ENCODE data around the gene PCDHA9. TPM values are rescaled to one million over a fixed set of nuclear protein-coding genes. Genes with fewer than 3 reads are reported as not detected.
"Not testable (repeated sequence)": the region's sequence is repeated elsewhere in the genome, so short reads cannot be mapped to it uniquely, and the experiment has no call there.

PCDHA9 gene
- total RNA-seq, 1 experiment from 2014 or later = 0.22 TPM

DNA sequence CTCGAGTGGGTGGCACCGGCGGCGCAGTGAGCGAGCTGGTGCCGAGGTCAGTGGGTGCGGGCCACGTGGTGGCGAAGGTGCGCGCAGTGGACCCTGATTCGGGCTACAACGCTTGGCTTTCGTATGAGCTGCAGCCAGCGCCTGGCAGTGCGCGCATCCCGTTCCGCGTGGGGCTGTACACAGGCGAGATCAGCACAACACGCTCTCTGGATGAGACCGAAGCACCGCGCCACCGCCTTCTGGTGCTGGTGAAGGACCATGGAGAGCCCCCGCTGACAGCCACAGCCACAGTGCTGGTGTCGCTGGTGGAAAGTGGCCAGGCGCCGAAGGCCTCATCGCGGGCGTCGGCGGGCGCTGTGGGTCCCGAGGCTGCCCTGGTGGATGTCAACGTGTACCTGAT is 24.7 kb upstream of the PCDHA9 start:
- no peaks in the 10 kb centered on the region for H3F3A ChIP-seq (ENCODE audit: low read length, unreplicated experiment)
- H4K20me1 ChIP-seq (ENCODE audit: low read length) = no peaks in the 10 kb centered on the region
- no peak for TF ChIP-seq EZH2 (IDR thresholded peaks at IDR 0.05; ENCODE audit: low read length, unreplicated experiment)
- TF ChIP-seq, protein P1, sequence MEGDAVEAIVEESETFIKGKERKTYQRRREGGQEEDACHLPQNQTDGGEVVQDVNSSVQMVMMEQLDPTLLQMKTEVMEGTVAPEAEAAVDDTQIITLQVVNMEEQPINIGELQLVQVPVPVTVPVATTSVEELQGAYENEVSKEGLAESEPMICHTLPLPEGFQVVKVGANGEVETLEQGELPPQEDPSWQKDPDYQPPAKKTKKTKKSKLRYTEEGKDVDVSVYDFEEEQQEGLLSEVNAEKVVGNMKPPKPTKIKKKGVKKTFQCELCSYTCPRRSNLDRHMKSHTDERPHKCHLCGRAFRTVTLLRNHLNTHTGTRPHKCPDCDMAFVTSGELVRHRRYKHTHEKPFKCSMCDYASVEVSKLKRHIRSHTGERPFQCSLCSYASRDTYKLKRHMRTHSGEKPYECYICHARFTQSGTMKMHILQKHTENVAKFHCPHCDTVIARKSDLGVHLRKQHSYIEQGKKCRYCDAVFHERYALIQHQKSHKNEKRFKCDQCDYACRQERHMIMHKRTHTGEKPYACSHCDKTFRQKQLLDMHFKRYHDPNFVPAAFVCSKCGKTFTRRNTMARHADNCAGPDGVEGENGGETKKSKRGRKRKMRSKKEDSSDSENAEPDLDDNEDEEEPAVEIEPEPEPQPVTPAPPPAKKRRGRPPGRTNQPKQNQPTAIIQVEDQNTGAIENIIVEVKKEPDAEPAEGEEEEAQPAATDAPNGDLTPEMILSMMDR (conservative IDR thresholded peaks at IDR 0.05; ENCODE audit: low read depth, low read length) = no peak
- no peak for TF ChIP-seq EZH2phosphoT487 (IDR thresholded peaks at IDR 0.05; ENCODE audit: borderline replicate concordance, low read length)
- H3K27ac ChIP-seq (ENCODE audit: low read length) = no peak overlapping the region
- intact Hi-C loops (cut with micrococcal nuclease) = no loop called here
- no peaks in the 10 kb centered on the region for H3K27me3 ChIP-seq (ENCODE audit: low read length)
- H3K4me1 ChIP-seq (ENCODE audit: insufficient read depth, low read length) = no peaks in the 10 kb centered on the region
- POLR2A ChIA-PET (ENCODE audit: unreplicated experiment) = no interaction called here
- H3K9me3 ChIP-seq (ENCODE audit: low read length) = no peaks in the 10 kb centered on the region
- no peak for DNase-seq
- H3K79me2 ChIP-seq (ENCODE audit: low read length) = no peaks in the 10 kb centered on the region
- no peak overlapping the region for H2AFZ ChIP-seq (ENCODE audit: low read length)
- no peak overlapping the region for H3K9ac ChIP-seq (ENCODE audit: low read length)
- H3K4me3 ChIP-seq (ENCODE audit: low read length) = no peak overlapping the region
- H3K9me2 ChIP-seq (replicated peaks; ENCODE audit: low read length) = no peaks in the 10 kb centered on the region
- H3K36me3 ChIP-seq (ENCODE audit: low read depth, low read length) = no peaks in the 10 kb centered on the region
- no peak for ATAC-seq
- CTCF ChIA-PET = no interaction called here
- no peak overlapping the region for H3K4me2 ChIP-seq (ENCODE audit: low read length)
- BruUV-seq (replicated peaks) = no TSS peak

- H3K9me2 ChIP-seq (replicated peaks; ENCODE audit: low read length) = no peaks in the 10 kb centered on the region
- ChIA-PET POLR2A (ENCODE audit: unreplicated experiment) (no interaction called here), CTCF (no interaction called here)
- H3K79me2 ChIP-seq (ENCODE audit: low read length) = no peaks in the 10 kb centered on the region
- H3K27me3 ChIP-seq (ENCODE audit: low read length) = no peaks in the 10 kb centered on the region
- ATAC-seq (no peak), DNase-seq (no peak)
- H2AFZ ChIP-seq (ENCODE audit: low read length) = no peak within 1 kb of the TSS
- TF ChIP-seq, protein P1 (conservative IDR thresholded peaks at IDR 0.05; ENCODE audit: low read depth, low read length) = no peak
- TF ChIP-seq EZH2phosphoT487 (IDR thresholded peaks at IDR 0.05; ENCODE audit: borderline replicate concordance, low read length) (no peak), EZH2 (IDR thresholded peaks at IDR 0.05; ENCODE audit: low read length, unreplicated experiment) (no peak)
- intact Hi-C loops (cut with micrococcal nuclease) = no loop called here
- H3K27ac ChIP-seq (ENCODE audit: low read length) = no peak within 1 kb of the TSS
- H3K4me1 ChIP-seq (ENCODE audit: insufficient read depth, low read length) = no peaks in the 10 kb centered on the region
- no peaks in the 10 kb centered on the region for H4K20me1 ChIP-seq (ENCODE audit: low read length)
- H3K9me3 ChIP-seq (ENCODE audit: low read length) = no peaks in the 10 kb centered on the region
- H3K9ac ChIP-seq (ENCODE audit: low read length) = no peak within 1 kb of the TSS
- H3F3A ChIP-seq (ENCODE audit: low read length, unreplicated experiment) = no peaks in the 10 kb centered on the region
- no peak within 1 kb of the TSS for H3K4me3 ChIP-seq (ENCODE audit: low read length)
- BruUV-seq (replicated peaks) = no TSS peak
- no peak within 1 kb of the TSS for H3K4me2 ChIP-seq (ENCODE audit: low read length)
- H3K36me3 ChIP-seq (ENCODE audit: low read depth, low read length) = no peaks in the 10 kb centered on the region
These were observed 20.3 kb upstream of the PCDHA9 start, which contains the start of gene PCDHA6 for GRCh38 chr5:140827704-140828361. Gene PCDHA6, plus strand, starts transcription at chr5:140827960. Its CDS starts 132 bp downstream, at chr5:140828092.

DNA sequence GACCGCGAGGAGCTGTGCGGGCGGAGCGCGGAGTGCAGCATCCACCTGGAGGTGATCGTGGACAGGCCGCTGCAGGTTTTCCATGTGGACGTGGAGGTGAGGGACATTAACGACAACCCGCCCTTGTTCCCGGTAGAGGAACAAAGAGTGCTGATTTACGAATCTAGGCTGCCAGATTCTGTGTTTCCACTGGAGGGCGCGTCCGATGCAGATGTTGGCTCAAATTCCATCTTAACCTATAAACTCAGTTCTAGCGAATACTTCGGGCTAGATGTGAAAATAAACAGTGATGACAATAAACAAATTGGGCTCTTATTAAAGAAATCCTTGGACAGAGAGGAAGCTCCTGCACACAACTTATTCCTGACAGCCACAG is 19.8 kb upstream of the PCDHA9 start:
- H3K4me3 ChIP-seq (ENCODE audit: low read length) = no peak overlapping the region
- no peaks in the 10 kb centered on the region for H3K36me3 ChIP-seq (ENCODE audit: low read depth, low read length)
- intact Hi-C loops (cut with micrococcal nuclease) = no loop called here
- H3K27me3 ChIP-seq (ENCODE audit: low read length) = no peaks in the 10 kb centered on the region
- H3K4me2 ChIP-seq (ENCODE audit: low read length) = no peak overlapping the region
- no TSS peak for BruUV-seq (replicated peaks)
- no peak overlapping the region for H2AFZ ChIP-seq (ENCODE audit: low read length)
- no peaks in the 10 kb centered on the region for H3K9me2 ChIP-seq (replicated peaks; ENCODE audit: low read length)
- no peaks in the 10 kb centered on the region for H3K9me3 ChIP-seq (ENCODE audit: low read length)
- H3K79me2 ChIP-seq (ENCODE audit: low read length) = no peaks in the 10 kb centered on the region
- ChIA-PET CTCF (no interaction called here), POLR2A (ENCODE audit: unreplicated experiment) (no interaction called here)
- H3K27ac ChIP-seq (ENCODE audit: low read length) = no peak overlapping the region
- DNase-seq = no peak
- no peak for ATAC-seq
- TF ChIP-seq EZH2phosphoT487 (IDR thresholded peaks at IDR 0.05; ENCODE audit: borderline replicate concordance, low read length) = no peak
- no peak for TF ChIP-seq EZH2 (IDR thresholded peaks at IDR 0.05; ENCODE audit: low read length, unreplicated experiment)
- H3K4me1 ChIP-seq (ENCODE audit: insufficient read depth, low read length) = no peaks in the 10 kb centered on the region
- H3F3A ChIP-seq (ENCODE audit: low read length, unreplicated experiment) = no peaks in the 10 kb centered on the region
- no peak overlapping the region for H3K9ac ChIP-seq (ENCODE audit: low read length)
- H4K20me1 ChIP-seq (ENCODE audit: low read length) = no peaks in the 10 kb centered on the region

GRCh38 chr5:140829511-140830501 is 18.4 kb upstream of the PCDHA9 start:
- H3K9me2 ChIP-seq (replicated peaks; ENCODE audit: low read length); H4K20me1 ChIP-seq (ENCODE audit: low read length); H2AFZ ChIP-seq (ENCODE audit: low read length); H3F3A ChIP-seq (ENCODE audit: low read length, unreplicated experiment); H3K27ac ChIP-seq (ENCODE audit: low read length); H3K27me3 ChIP-seq (ENCODE audit: low read length); DNase-seq; H3K4me3 ChIP-seq (ENCODE audit: low read length); CTCF ChIA-PET; H3K79me2 ChIP-seq (ENCODE audit: low read length); H3K36me3 ChIP-seq (ENCODE audit: low read depth, low read length); POLR2A ChIA-PET (ENCODE audit: unreplicated experiment); H3K9me3 ChIP-seq (ENCODE audit: low read length); ATAC-seq; intact Hi-C loops (cut with micrococcal nuclease); BruUV-seq (replicated peaks); H3K9ac ChIP-seq (ENCODE audit: low read length); H3K4me2 ChIP-seq (ENCODE audit: low read length); H3K4me1 ChIP-seq (ENCODE audit: insufficient read depth, low read length): not testable (repeated sequence)
